Fibroblast of skin of back (primary cell): ENCODE data around the gene MAN2B2.
A peak's percentile ranks its signal among the peaks of the same experiment; 100 is the strongest.
"Not testable (repeated sequence)": the region's sequence is repeated elsewhere in the genome, so short reads cannot be mapped to it uniquely, and the experiment has no call there.

Experiments used
- DNase-seq: peaks from one replicate; pipeline ENCODE4 v3.0.0-alpha.2; 2013

The MAN2B2 gene

DNA sequence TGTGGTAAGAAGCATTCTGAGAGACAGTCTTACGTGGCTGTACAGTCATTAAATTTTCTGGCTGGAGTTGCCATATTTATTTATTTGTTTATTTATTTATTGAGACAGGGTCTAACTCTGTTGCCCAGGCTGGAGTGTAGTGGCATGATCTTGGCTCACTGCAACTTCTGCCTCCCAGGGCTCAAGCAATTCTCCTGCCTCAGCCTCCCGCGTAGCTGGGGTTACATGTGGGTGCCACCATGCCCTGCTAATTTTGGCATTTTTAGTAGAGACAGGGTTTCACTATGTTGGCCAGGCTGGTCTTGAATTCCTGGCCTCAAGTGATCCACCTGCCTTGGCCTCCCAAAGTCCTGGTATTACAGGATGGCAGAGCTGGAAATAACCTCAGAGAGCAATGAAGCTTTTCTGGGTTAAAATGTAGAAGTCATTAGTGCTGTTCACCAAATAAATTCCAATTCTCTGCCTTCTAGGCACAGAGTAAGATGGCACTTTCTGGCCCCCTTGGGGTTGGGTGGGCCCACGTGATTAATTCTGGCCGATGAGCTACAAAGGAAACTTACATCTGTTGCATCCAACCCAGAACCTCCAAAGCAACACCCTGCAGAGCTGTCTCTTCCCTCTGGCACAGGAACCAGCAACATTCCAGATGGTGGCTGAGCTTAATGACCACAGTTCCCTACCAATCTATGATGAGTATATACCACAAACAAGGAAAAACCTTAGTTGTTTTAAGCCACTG is 70.0 kb downstream of the MAN2B2 start:
- DNase-seq, result no peak

- no peak for DNase-seq
Observed at GRCh38 chr4:6647169-6647568, 72.2 kb downstream of the MAN2B2 start.

GRCh38 chr4:6647582-6648230 is 72.7 kb downstream of the MAN2B2 start:
- DNase-seq, result no peak

DNA sequence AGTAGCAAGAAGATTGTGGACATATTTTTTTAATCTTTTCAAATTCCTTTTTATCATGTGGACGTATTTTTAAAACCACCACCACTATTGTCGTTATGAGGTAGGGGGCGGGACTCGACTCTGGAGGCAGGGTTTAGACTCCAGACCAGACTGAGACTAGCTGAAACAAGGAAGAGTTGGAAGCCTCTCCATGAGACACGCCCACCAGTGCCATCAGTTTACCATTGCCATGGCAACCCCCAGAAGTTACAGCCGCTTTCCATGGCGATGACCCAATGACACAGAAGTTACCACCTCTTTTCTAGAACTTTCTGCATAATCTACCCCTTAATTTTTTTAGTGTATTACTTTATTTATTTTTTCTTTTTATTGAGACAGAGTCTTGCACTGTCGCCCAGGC is 74.2 kb downstream of the MAN2B2 start:
- no peak for DNase-seq

- DNase-seq, result not testable (repeated sequence)
Observed at GRCh38 chr4:6654211-6654610, 79.2 kb downstream of the MAN2B2 start.

DNA sequence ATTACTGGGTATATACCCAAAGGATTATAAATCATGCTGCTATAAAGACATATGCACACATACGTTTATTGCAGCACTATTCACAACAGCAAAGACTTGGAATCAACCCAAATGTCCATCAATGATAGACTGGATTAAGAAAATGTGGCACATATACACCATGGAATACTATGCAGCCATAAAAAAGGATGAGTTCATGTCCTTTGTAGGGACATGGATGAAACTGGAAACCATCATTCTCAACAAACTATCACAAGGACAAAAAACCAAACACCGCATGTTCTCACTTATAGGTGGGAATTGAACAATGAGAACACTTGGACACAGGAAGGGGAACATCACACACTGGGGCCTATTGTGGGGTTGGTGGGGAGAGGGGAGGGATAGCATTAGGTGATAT is 80.3 kb downstream of the MAN2B2 start:
- DNase-seq, result not testable (repeated sequence)

DNA sequence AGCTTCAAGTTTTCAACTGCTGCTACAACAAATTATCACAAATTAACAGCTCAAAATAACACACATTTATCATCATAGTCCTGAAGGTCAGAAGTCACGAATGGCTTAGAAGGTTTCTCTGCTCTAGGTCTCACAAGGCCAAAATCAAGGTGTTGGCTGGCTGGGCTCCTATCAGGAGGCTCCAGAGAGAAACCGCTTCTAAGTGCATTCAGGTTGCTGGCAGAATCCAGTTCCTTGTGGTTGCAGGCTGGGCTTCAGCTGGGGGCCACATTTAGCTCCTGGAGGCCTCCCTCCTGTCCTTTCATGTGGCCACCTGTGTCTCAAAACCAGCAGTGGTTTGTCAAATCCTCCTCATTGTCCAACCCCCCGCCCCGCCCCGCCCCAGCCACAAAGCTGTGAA is 80.9 kb downstream of the MAN2B2 start:
- DNase-seq, result no peak

GRCh38 chr4:6657242-6658208 is 82.5 kb downstream of the MAN2B2 start:
- no peak for DNase-seq

GRCh38 chr4:6658209-6658595 is 83.2 kb downstream of the MAN2B2 start:
- DNase-seq, result no peak

DNA sequence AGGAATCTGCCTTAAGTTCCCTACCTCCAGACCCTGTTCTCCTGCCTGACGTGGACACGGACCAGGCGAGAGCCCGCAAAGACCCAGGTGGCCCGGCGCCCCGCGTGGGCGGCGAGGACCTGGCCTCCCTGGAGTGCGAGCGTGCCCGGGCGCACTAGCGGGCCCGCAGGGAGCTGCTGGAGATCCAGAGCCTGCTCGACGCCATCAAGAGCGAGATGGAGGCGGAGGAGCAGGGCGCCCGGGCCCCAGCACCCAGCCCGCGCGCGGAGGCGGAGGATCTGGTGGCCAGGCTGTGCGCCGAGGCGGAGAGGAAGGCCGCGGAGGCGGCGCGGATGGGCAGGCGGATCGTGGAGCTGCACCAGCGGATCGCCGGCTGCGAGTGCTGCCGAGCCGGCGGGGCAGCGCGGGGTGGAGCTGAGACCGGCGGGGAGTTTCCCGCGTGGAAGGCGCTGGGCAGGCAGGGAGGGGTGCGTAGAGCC is 83.6 kb downstream of the MAN2B2 start:
- peak; percentile 47 for DNase-seq

GRCh38 chr4:6659897-6660296 is 84.9 kb downstream of the MAN2B2 start:
- peak; percentile 25 for DNase-seq

GRCh38 chr4:6660430-6660829 is 85.4 kb downstream of the MAN2B2 start:
- no peak for DNase-seq

- no peak for DNase-seq
Observed at GRCh38 chr4:6662591-6662990, 87.6 kb downstream of the MAN2B2 start.

DNA sequence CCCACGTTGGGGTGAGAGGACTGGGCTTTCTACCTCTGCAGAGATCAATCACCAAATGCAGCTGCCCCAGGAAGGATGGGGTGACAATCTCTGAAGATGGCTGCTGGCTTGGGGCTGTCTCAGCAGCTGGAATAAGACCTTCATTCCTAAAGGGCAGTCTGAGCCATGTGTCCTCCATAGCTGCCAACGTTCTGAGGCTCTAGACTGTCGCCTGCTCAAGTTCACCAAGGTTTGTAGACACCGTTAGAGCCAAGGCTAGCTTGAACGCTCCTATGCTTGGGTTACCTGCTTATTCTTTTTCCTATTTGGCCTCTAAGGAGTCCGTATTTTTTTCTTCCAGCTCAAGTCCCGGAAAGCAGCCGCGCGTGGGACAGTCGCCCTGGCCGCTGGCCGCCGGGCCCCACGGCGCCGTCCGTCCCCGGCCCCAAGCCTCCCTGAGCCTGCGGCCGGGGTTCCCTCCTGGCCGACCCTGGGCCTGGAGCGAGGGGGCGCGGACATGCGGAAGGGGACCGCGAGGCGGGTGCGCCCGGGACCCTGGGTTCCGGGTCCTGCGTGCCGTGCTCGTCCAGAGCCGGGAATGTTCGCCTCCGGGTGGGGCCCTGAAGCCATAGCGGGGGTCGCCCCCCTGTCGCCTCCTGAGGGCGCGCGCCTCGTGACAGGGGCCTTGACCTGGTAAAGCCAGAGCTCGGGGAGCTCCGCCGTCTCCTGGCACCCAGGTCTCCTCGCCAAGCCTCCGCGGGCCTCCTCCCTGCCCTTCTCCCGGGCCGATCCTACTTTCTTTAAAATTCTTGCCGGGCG is 88.8 kb downstream of the MAN2B2 start:
- no peak for DNase-seq

DNA sequence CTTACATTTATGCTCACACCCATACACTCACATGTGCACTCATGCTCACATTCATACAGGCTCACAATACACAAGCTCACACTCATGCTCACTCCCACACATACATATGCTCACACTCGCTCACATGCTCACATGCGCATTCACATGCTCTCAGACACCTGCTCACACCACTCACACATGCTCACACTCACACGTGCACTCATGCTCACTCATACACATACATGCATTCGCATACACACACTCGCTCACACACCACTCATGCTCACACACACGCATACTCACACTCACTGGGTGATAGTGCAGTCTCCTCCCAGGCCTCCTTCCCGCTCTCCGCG is 90.3 kb downstream of the MAN2B2 start:
- no peak for DNase-seq

GRCh38 chr4:6668391-6668790 is 93.4 kb downstream of the MAN2B2 start:
- DNase-seq, result peak; percentile 88

DNA sequence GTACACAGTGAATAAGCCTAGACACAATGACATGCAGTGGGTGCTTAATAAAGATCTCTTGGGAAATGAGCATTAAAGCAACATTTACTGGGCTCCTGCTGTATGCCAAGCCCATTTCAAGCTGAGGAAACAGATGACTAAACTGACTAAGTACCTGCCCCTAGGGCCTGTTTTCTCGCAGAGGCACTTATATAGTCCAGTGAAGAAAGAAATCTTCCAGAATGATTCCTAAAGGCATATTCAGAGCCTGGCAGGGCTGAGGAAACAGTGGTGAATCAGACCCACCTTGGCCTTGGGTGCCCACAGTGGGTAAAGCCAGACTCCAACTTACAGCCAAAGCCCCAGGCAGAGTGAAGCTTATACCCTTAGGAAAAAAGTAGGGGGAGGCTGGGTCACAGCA is 96.7 kb downstream of the MAN2B2 start:
- no peak for DNase-seq

- DNase-seq, result no peak
Observed at GRCh38 chr4:6672131-6672530, 97.1 kb downstream of the MAN2B2 start.

DNA sequence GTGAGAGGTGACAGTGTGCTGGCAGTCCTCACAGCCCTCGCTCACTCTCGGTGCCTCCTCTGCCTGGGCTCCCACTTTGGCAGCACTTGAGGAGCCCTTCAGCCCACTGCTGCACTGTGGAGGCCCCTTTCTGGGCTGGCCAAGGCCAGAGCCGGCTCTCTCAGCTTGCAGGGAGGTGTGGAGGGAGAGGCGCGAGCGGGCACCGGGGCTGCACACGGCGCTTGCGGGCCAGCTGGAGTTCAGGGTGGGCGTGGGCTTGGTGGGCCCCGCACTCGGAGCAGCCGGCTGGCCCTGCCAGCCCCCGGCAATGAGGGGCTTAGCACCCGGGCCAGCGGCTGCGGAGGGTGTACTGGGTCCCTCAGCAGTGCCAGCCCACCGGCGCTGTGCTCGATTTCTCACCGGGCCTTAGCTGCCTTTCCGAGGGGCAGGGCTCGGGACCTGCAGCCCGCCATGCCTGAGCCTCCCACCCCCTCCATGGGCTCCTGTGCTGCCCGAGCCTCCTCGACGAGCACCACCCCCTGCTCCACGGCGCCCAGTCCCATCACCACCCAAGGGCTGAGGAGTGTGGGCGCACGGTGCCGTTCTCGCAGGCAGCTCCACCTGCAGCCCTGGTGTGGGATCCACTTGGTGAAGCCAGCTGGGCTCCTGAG is 97.7 kb downstream of the MAN2B2 start:
- not testable (repeated sequence) for DNase-seq
